RWPE1 (cell line): ENCODE results near the gene SPATC1L.
A peak's percentile ranks its signal among the peaks of the same experiment; 100 is the strongest.

Source experiments
- CTCF ChIA-PET: fragments of 350-600 bp; sonication (Branson Sonifier 250); formaldehyde crosslinking; extraction: SDS; loops from one replicate; lab custom pipeline; 2021; lab: Yijun Ruan, JAX
- POLR2A ChIA-PET: fragments of 400-600 bp; formaldehyde crosslinking; extraction: SDS; loops from one replicate; lab custom pipeline; 2020; ENCODE audit warnings: antibody characterized with exemption; ENCODE audit not compliant: low non-redundant PET; lab: Yijun Ruan, JAX
- DNase-seq: peaks from one replicate; pipeline ENCODE4 v3.0.0; 2012; ENCODE audit warnings: low spot score
- H3K27ac ChIP-seq: fragments of 450-650 bp; 2 replicates; pipeline ENCODE4 v1.5.1; 2017
- TF ChIP-seq, protein P1 (sequence below): fragments of 450-650 bp; conservative IDR thresholded peaks from 2 replicates; pipeline ENCODE4 v1.5.1; 2017; ENCODE audit warnings: low read depth, mild to moderate bottlenecking

Gene SPATC1L

DNA sequence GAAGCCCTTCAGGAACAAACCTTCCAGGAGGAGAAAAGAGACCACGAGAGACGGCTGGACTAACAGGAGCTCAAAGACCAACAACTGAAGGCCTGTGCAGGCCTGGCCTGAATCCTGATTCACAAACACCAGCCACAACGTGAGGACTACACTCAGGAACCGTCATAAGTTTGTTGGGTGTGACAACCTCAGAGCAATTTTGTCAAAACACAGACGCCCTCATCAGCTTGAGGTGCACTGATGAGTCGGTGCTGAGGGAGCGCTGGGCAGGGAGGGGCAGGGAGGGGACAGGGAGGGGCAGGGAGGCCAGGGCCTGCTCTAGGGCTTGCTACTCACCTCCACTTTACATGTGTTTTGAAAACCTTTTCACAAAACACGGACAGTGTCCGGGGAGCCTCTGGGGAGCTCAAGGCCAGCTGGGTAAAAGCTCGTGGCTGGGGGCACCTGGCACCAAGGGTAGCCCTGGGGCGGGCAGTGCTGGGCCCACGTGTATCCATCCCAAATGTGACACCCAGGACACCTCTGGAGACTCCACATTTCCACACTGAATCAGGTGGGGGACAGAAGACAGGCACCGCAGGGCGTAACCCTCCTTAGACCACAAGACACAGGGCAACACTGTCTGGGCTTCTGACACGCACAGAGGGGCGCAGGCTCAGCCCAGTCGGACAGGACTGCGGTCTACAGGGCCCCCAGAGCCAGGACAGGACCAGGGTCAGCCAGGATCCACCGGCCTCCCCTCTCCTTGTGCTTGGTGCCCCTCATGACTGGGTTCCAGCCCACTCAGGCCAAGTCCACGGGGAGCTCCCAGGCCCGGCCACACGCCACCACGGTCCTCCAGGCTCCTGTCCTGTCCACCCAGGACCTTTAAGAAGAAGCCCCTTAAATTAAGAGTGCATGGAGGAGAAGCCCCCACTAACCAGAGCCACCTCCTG is 27.8 kb upstream of the SPATC1L start:
- CTCF ChIA-PET, result interaction anchor here (0.5 to 1.2 kb wide), 4 partner anchors 13 to 87 kb away, joined by 3 to 8 read pairs (median 4); no protein-coding TSS in a partner anchor
- POLR2A ChIA-PET, result no interaction called here
- TF ChIP-seq, protein P1, sequence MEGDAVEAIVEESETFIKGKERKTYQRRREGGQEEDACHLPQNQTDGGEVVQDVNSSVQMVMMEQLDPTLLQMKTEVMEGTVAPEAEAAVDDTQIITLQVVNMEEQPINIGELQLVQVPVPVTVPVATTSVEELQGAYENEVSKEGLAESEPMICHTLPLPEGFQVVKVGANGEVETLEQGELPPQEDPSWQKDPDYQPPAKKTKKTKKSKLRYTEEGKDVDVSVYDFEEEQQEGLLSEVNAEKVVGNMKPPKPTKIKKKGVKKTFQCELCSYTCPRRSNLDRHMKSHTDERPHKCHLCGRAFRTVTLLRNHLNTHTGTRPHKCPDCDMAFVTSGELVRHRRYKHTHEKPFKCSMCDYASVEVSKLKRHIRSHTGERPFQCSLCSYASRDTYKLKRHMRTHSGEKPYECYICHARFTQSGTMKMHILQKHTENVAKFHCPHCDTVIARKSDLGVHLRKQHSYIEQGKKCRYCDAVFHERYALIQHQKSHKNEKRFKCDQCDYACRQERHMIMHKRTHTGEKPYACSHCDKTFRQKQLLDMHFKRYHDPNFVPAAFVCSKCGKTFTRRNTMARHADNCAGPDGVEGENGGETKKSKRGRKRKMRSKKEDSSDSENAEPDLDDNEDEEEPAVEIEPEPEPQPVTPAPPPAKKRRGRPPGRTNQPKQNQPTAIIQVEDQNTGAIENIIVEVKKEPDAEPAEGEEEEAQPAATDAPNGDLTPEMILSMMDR, result no peak
- DNase-seq, result no peak
- peak overlapping the region; percentile 33 for H3K27ac ChIP-seq

DNA sequence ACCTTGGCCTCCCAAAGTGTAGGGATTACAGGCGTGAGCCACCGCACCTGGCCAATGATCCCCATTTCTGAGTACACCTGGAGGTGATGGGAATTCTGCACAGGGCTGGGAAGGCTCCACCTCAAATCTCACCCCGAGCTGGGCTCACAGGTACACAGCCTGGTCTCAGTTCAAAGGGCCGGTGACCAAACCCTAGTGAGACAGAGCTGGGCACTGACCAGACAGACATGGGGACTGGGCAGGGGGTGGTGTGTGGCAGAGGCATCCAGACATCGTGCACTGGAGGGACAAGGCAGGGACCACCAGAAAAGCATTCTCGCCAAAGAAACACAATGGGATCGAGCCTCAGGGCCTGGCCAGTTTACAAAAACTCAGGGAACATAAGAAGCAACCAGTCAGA is 27.1 kb upstream of the SPATC1L start:
- ChIA-PET CTCF (interaction anchor here (0.6 to 1.2 kb wide), 4 partner anchors 13 to 183 kb away, joined by 3 to 8 read pairs (median 4); no protein-coding TSS in a partner anchor), POLR2A (no interaction called here)

DNA sequence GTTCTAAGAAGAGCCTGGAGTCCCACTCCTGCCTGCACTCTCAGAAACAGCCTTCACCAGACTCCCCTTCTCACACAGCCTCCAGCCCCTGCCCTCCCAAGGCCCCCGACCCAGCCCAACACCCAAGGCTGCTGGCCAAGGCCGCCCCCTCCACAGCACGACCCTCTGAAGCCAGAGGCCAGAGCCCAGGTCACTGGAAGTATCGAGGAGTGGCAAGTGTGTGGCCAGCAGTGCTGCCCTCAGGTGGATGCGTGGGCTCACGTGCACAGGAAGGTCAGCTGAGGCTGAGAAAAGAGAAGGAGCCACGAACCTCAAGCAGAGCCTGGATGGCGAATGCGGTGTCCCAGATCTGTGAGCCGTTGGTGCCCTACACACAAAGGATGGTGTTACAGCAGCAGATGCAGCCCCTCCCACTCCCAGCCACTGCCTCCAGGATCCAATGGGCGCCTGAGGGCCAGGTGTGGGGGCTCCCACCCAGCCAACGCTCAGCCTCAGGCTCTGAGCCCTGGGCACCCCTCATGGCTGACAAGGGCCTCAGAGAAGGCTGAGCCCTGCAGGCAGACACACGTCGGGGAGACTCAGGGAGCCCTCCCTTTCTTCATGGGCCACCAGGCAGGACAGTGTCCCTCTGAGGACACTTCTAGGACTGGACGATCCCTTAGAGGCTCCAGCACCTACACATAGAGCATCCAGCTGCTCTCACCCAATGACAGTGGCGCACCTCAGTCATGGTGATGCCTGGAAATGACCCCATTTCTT is 26.3 kb upstream of the SPATC1L start:
- ChIA-PET CTCF (interaction anchor here (0.6 to 1.2 kb wide), 2 partner anchors 31 to 183 kb away, joined by 3 to 4 read pairs; no protein-coding TSS in a partner anchor), POLR2A (no interaction called here)
- H3K27ac ChIP-seq, result peak overlapping the region; percentile 33; the same call in 1 of the 2 replicates
- TF ChIP-seq, protein P1, result no peak
- DNase-seq, result no peak

More for the DNA sequence above, 27.1 kb upstream of the SPATC1L start:
- TF ChIP-seq, protein P1, result no peak
- H3K27ac ChIP-seq, result peak overlapping the region; percentile 33
- no peak for DNase-seq

DNA sequence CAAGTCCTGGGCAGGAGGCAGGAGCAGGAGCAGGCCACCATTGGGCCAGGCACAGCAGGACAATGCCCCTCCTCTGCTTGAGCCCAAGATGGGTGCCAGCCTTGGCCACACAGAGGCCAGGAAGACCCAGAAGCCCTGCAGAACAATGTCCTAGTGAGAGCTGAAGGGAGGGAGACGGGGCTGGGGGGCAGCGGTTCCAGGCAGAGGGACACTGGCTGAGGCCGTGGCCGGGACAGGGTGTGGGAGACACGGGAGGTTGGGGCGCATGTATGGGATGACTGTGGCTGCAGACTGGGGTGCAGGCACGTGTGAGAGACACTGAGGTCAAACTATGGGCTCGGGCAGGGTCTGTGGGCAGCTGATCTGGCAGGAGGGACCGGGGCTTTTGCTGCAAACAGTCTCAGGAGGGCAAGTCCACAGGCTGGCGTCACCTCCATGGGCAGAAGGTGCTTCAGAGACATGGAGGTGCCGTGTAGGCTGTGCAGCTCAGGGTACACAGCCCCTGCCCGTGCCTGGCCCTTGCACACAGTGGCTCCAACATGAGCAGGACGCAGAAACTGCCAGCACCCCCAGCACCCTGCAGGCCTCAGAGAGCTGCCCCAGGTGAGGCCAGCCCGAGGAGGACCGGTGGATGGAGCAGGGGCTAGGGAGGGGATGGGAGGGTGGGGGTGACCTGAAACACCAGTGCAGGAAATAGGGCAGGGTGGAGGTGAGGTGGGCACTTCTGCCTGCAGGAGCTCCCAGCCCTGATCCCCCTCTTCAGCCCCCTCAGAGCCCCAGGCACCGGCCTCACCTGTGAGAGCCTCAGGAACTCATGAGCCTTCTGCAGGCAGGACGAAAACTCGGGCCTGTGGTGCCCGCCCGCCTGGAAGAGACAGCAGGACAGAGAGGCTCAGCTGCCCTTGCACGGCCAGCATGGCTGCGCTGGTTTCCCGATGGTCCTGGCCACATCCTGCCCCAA is 24.8 kb upstream of the SPATC1L start:
- CTCF ChIA-PET, result no interaction called here
- POLR2A ChIA-PET, result interaction anchor here (0.7 kb wide), 1 partner anchor 301 kb away, joined by 3 read pairs; no protein-coding TSS in a partner anchor
- peak overlapping the region; percentile 58 for H3K27ac ChIP-seq
- no peak for DNase-seq
- TF ChIP-seq, protein P1, result no peak

DNA sequence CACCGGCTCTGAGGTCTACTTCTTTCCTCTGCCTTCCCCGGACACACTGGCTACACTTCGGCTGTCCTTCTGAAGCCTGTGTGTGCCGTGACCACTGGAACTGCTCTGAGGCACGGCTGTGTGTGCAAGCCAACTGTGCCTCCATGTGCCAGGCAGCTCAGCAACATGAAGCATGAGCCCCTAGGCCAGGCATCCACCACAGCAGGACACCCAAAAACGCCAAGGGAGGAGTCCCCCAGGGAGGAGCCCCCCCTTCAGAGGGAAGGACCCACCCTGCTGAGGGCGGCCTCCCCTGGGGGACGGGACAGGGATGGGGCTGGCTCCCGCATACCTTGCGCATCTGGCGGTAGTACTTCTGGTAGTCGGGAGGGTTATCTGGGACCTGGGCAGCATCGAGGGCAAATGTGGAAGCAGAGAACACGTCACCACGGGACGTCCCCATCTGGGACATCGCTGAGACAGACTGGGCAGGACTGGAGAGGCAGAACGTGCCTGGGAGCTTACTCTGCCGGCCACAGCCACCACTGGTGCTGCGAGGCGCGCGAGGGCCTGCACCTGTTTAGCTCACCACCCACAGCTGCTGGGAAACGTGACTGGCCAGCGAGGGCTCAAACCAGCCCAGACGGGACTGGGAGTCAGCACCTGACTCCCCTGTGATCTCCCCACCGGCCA is 23.8 kb upstream of the SPATC1L start:
- CTCF ChIA-PET, result no interaction called here
- no peak for DNase-seq
- H3K27ac ChIP-seq, result peak overlapping the region; percentile 58
- POLR2A ChIA-PET, result no interaction called here
- TF ChIP-seq, protein P1, result no peak
